Measurements from ENCODE around the gene ATP5PD. TPM values are rescaled to one million over a fixed set of nuclear protein-coding genes. Genes with fewer than 3 reads are reported as not detected.
"Not testable (repeated sequence)": the region's sequence is repeated elsewhere in the genome, so short reads cannot be mapped to it uniquely, and the experiment has no call there.

The ATP5PD gene
- polyA plus RNA-seq, 1 donor (not counting 4 experiments of a cell fraction or from before 2014, with no cell fraction given), result 276 TPM

- Histone ChIP-seq H3K9ac (ENCODE audit: control insufficient read depth, extremely low read depth, insufficient read depth, low read length) (no peak overlapping the region), H3K9me1 (ENCODE audit: control insufficient read depth, extremely low read depth, insufficient read depth, low read length) (no peaks in the 10 kb centered on the region), H3K4me3 (ENCODE audit: control insufficient read depth in 2 of 3, extremely low read depth in 1 of 3, insufficient read depth in 2 of 3, low read depth in 1 of 3, low read length in 3 of 3) (no peak overlapping the region), H2AFZ (ENCODE audit: control insufficient read depth, low read length) (no peak overlapping the region), H3K27ac (ENCODE audit: control insufficient read depth, insufficient read depth, low read length) (no peak overlapping the region), H3K36me3 (ENCODE audit: control insufficient read depth in 2 of 2, extremely low read depth in 1 of 2, insufficient read depth in 2 of 2, low read length in 2 of 2) (peaks cover 7 to 18% of the 10 kb centered on the region in 2 experiments), H3K79me2 (ENCODE audit: control insufficient read depth, insufficient read depth, low read length) (peaks cover 21% of the 10 kb centered on the region), H3K4me2 (ENCODE audit: control insufficient read depth, extremely low read depth, insufficient read depth, low read depth, low read length) (no peak overlapping the region), H3K9me3 (ENCODE audit: control insufficient read depth, low read depth, low read length) (no peaks in the 10 kb centered on the region), H3K27me3 (ENCODE audit: control insufficient read depth, extremely low read depth, insufficient read depth, low read length) (no peaks in the 10 kb centered on the region), H3K4me1 (ENCODE audit: control insufficient read depth, extremely low read depth, insufficient read depth, low read length) (peaks cover 14% of the 10 kb centered on the region), H4K20me1 (ENCODE audit: control insufficient read depth, extremely low read depth, insufficient read depth, low read length) (no peaks in the 10 kb centered on the region)
- FAIRE-seq (no peak), DNase-seq (ENCODE audit: low read depth, low spot score) (no peak)
- TF ChIP-seq EZH2 (IDR thresholded peaks at IDR 0.05; ENCODE audit: low read length), result no peak
- TF ChIP-seq CTCF (optimal IDR thresholded peaks at IDR 0.05 in 1 of 3, IDR thresholded peaks at IDR 0.05 in 1 of 3, conservative IDR thresholded peaks at IDR 0.05 in 1 of 3; ENCODE audit: extremely low read depth in 1 of 3, insufficient read depth in 2 of 3, low read length in 3 of 3), result no peak
- dilution Hi-C loops (cut with MboI; ENCODE audit: extremely low pct_ligation_motif_present, low sequenced_read_pairs), result no loop called here
These were observed 2.1 kb downstream of the ATP5PD start for GRCh38 chr17:75044716-75045115.

DNA sequence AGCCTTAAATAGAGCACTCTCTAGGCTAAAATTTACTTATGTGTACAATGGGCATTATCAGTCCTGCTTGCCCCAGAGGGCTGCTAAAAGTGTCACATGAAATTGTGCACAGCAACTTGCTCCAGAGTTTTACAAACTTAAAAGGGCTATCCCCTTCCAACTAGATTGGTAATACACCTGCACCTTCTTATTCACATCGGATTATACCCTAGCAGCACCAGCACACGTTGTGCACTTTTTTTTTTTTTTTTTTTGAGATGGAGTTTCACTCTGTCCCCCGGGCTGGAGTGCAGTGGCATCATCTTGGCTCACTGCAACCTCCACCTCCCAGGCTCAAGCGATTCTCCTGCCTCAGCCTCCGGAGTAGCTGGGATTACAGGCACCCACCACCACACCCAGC lies 3.0 kb downstream of the ATP5PD start:
- Histone ChIP-seq H3K79me2 (ENCODE audit: control insufficient read depth, insufficient read depth, low read length) (peaks cover 21% of the 10 kb centered on the region), H3K4me1 (ENCODE audit: control insufficient read depth, extremely low read depth, insufficient read depth, low read length) (peaks cover 11% of the 10 kb centered on the region), H3K36me3 (ENCODE audit: control insufficient read depth in 2 of 2, extremely low read depth in 1 of 2, insufficient read depth in 2 of 2, low read length in 2 of 2) (peaks cover 14 to 19% of the 10 kb centered on the region in 2 experiments)
- dilution Hi-C loops (cut with MboI; ENCODE audit: extremely low pct_ligation_motif_present, low sequenced_read_pairs); H3K4me2 ChIP-seq (ENCODE audit: control insufficient read depth, extremely low read depth, insufficient read depth, low read depth, low read length); H3K4me3 ChIP-seq (ENCODE audit: control insufficient read depth in 2 of 3, extremely low read depth in 1 of 3, insufficient read depth in 2 of 3, low read depth in 1 of 3, low read length in 3 of 3); H2AFZ ChIP-seq (ENCODE audit: control insufficient read depth, low read length); H3K9me1 ChIP-seq (ENCODE audit: control insufficient read depth, extremely low read depth, insufficient read depth, low read length); H4K20me1 ChIP-seq (ENCODE audit: control insufficient read depth, extremely low read depth, insufficient read depth, low read length); H3K9me3 ChIP-seq (ENCODE audit: control insufficient read depth, low read depth, low read length); H3K27ac ChIP-seq (ENCODE audit: control insufficient read depth, insufficient read depth, low read length); DNase-seq (ENCODE audit: low read depth, low spot score); H3K9ac ChIP-seq (ENCODE audit: control insufficient read depth, extremely low read depth, insufficient read depth, low read length); H3K27me3 ChIP-seq (ENCODE audit: control insufficient read depth, extremely low read depth, insufficient read depth, low read length); FAIRE-seq: not testable (repeated sequence)

GRCh38 chr17:75041656-75042280 lies 5.0 kb downstream of the ATP5PD start:
- H3K4me2 ChIP-seq (ENCODE audit: control insufficient read depth, extremely low read depth, insufficient read depth, low read depth, low read length), result no peak overlapping the region
- H3K9me3 ChIP-seq (ENCODE audit: control insufficient read depth, low read depth, low read length), result no peaks in the 10 kb centered on the region
- H2AFZ ChIP-seq (ENCODE audit: control insufficient read depth, low read length), result no peak overlapping the region
- H3K9ac ChIP-seq (ENCODE audit: control insufficient read depth, extremely low read depth, insufficient read depth, low read length), result no peak overlapping the region
- peaks cover 2% of the 10 kb centered on the region for H3K4me1 ChIP-seq (ENCODE audit: control insufficient read depth, extremely low read depth, insufficient read depth, low read length)
- TF ChIP-seq EZH2 (IDR thresholded peaks at IDR 0.05; ENCODE audit: low read length) (no peak), CTCF (optimal IDR thresholded peaks at IDR 0.05 in 1 of 3, IDR thresholded peaks at IDR 0.05 in 1 of 3, conservative IDR thresholded peaks at IDR 0.05 in 1 of 3; ENCODE audit: extremely low read depth in 1 of 3, insufficient read depth in 2 of 3, low read length in 3 of 3) (no peak)
- dilution Hi-C loops (cut with MboI; ENCODE audit: extremely low pct_ligation_motif_present, low sequenced_read_pairs), result no loop called here
- no peak overlapping the region for H3K27ac ChIP-seq (ENCODE audit: control insufficient read depth, insufficient read depth, low read length)
- peaks cover 14 to 22% of the 10 kb centered on the region in 2 experiments for H3K36me3 ChIP-seq (ENCODE audit: control insufficient read depth in 2 of 2, extremely low read depth in 1 of 2, insufficient read depth in 2 of 2, low read length in 2 of 2)
- FAIRE-seq, result no peak
- peaks cover 15% of the 10 kb centered on the region for H3K79me2 ChIP-seq (ENCODE audit: control insufficient read depth, insufficient read depth, low read length)
- no peaks in the 10 kb centered on the region for H3K27me3 ChIP-seq (ENCODE audit: control insufficient read depth, extremely low read depth, insufficient read depth, low read length)
- no peaks in the 10 kb centered on the region for H4K20me1 ChIP-seq (ENCODE audit: control insufficient read depth, extremely low read depth, insufficient read depth, low read length)
- H3K9me1 ChIP-seq (ENCODE audit: control insufficient read depth, extremely low read depth, insufficient read depth, low read length), result no peaks in the 10 kb centered on the region
- no peak for DNase-seq (ENCODE audit: low read depth, low spot score)
- no peak overlapping the region for H3K4me3 ChIP-seq (ENCODE audit: control insufficient read depth in 2 of 3, extremely low read depth in 1 of 3, insufficient read depth in 2 of 3, low read depth in 1 of 3, low read length in 3 of 3)

All from keratinocyte (primary cell).